Measurements from ENCODE around the gene CDC42BPB.

DNA sequence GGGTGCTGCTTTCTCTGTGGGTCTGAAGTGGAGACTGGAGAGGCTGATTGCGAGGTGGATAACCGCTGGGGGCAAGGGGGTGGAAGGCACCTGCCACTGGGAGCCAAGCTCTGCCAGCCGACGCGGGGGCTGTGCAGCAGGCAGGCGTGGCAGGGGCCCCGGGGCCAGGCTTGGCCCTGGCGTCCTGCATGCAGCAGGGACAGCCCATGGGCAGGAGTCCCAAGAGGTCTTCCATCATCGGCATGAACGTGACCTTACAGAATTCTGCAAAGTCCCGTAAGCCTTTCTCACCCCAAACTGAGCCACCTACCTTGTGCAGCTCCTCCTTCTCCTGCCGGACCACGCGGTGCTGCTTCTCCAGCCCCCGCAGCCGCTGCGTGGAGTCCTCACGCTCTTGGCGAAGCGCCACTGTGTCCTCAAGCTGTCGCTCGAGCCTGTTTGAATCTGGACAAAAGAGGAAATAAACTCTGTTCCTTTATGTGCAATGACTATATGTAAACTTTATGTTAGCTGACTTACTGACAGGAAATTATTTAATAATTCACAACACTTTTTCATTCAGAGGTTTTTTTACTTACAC, 83.6 kb downstream of the CDC42BPB start:
- no peak for TF ChIP-seq CTCF (IDR thresholded peaks at IDR 0.05)
- TF ChIP-seq POLR2A (IDR thresholded peaks at IDR 0.05) = no peak
